GM19023 (cell line): ENCODE data around the gene NINL.

Source experiments
- ATAC-seq: cut with Tn5 transposase; IDR thresholded peaks from one replicate; pipeline ENCODE4 v1.9.1; 2021; ENCODE audit warnings: mild to moderate bottlenecking, moderate library complexity; ENCODE audit not compliant: unreplicated experiment

The NINL gene

GRCh38 chr20:25439328-25439727, 146.0 kb downstream of the NINL start:
- no peak for ATAC-seq

DNA sequence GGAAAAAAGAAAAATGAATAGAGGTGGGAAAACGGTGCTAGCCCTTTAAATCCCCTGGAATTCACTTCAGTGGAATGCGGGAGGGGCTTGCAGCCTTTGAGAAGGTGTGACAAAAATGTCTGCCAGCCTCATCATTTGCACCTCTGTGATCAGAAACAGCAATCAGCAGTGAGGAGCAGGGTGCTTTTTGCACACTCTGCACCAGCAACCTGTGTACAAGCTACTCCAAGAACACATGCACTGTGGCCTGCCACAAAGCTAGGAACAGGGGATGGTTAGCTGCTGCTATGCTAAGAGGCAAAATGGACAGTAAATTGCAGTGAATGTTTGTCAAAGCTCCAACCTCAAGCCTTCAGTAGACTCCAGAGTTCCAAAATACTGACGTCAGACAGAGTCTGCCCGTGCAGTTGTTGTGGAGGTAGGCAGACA, 148.2 kb downstream of the NINL start:
- ATAC-seq: no peak

GRCh38 chr20:25424536-25424935, 160.8 kb downstream of the NINL start:
- ATAC-seq: no peak

GRCh38 chr20:25422032-25422431, 163.3 kb downstream of the NINL start:
- ATAC-seq: no peak

DNA sequence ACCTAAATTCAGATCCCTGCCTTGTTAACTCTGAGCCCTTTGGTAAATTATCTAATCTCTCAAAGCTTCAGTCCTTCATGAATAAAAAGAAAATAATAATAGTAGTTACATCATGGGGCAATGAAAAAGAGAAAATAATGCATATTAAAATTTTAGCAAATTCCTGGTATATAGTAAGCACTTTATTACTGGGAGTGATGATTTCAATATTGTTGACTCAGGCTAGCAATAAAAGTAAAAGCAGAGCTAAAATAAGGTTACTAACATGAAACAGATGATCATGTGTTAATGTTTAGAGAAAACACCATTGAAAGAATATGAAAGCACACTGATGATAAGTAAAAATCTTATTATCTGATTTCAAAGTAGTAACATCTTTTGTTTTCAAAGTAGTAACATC, 164.2 kb downstream of the NINL start:
- no peak for ATAC-seq

- ATAC-seq: no peak
Measured at GRCh38 chr20:25418776-25419175, 166.6 kb downstream of the NINL start.

DNA sequence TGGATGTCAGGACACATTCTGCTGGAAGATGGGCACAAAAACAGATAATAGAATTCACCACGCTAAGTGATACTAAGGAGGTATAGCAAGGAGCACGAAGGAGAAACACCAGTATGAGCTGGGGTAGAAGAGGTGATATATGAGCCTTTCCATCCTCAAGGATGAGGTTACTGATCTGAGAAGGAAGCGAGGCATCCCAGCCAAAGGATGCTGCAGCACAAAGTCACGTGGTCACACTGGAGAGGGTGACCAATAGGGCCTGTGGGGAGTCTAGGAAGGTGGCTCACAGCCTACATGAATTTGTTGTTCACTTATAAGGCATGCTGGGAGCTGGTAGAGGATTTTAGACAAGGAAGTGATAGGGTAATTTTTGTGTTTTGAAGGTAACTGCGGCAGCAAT, 176.4 kb downstream of the NINL start:
- no peak for ATAC-seq

- no peak for ATAC-seq
Measured at GRCh38 chr20:25408170-25408547, 177.2 kb downstream of the NINL start.

DNA sequence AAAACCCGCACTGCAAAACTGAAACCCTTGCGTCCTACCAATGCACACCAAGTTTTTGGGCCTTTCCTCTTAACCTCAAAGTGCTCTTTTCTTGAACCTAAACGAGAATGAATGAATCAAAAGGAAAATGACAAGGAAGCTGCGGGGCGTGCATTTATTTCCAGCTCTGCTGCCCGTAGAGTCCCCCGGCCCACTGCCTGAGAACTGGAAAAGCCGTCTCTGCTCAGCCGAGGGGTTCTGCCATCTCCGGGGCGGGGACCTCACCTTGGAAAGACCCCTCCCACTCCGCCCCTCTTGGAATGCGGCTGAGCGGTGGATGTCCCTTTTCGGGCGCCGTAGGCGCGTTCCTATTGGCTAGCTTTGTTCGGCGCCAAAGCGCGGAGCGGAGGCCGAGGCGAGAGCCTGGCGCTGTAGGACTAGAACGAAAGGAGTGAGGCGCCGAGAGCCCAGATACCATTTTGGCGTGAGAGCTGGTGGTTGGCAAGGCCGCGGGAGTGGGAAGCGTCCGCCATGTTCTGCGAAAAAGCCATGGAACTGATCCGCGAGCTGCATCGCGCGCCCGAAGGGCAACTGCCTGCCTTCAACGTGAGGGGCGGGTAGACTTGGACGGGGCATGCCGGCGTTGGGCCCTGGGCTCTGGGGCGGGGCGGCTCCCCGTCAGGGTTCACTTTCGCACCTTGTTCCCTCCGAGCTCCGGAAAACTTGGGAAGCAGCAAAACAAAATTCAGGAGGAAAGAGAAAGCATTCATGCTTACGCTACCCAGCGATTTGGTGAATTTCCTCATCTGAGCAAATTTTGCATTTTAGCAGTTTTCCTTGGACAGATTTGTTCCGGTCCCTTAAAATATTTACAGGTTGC, 177.8 kb downstream of the NINL start, which contains the start of gene GINS1:
Gene GINS1 (plus strand): TSS at position 363 of the 859 bp plus-strand sequence. CDS start 148 bp downstream, at position 511.
- peak; percentile 93 for ATAC-seq
